Mononuclear cell (primary cell): Measurements from ENCODE around the gene MED25. TPM values are rescaled to one million over a fixed set of nuclear protein-coding genes. Genes with fewer than 3 reads are reported as not detected.

ENCODE experiments used
- H3K27me3 ChIP-seq: 2 replicates; pipeline ENCODE4 v1.6.0; 2011; ENCODE audit warnings: low read length, control low read depth; ENCODE audit not compliant: insufficient read depth
- H3K4me1 ChIP-seq: 2 replicates; pipeline ENCODE4 v1.5.1; 2011; ENCODE audit warnings: mild to moderate bottlenecking, low read length, control low read depth; ENCODE audit not compliant: insufficient read depth
- H3K4me3 ChIP-seq: 2 replicates; pipeline ENCODE4 v1.5.1; 2011; ENCODE audit warnings: mild to moderate bottlenecking, low read length, moderate library complexity
- H3K9me3 ChIP-seq: 2 replicates; pipeline ENCODE4 v1.5.1; 2011; ENCODE audit warnings: low read depth, mild to moderate bottlenecking, control low read depth, low read length
- total RNA-seq: library from RNA; depleted of rRNA; stranded (reverse); fragments of >200 nt; gene quantifications from one replicate; pipeline ENCODE4 v1.2.3, GENCODE V29; 2012

Gene MED25
- total RNA-seq, 1 donor = 15.1 TPM

GRCh38 chr19:49861107-49861506 is 43.0 kb downstream of the MED25 start:
- Histone ChIP-seq H3K27me3 (no peaks in the 10 kb centered on the region), H3K9me3 (no peaks in the 10 kb centered on the region), H3K4me3 (no peak overlapping the region), H3K4me1 (peaks cover 13% of the 10 kb centered on the region)

GRCh38 chr19:49861541-49862378 is 43.7 kb downstream of the MED25 start:
- Histone ChIP-seq H3K9me3 (no peaks in the 10 kb centered on the region), H3K27me3 (no peaks in the 10 kb centered on the region), H3K4me3 (no peak overlapping the region), H3K4me1 (peaks cover 19% of the 10 kb centered on the region)

- no peaks in the 10 kb centered on the region for H3K9me3 ChIP-seq
- H3K27me3 ChIP-seq = no peaks in the 10 kb centered on the region
- H3K4me3 ChIP-seq = no peak overlapping the region
- H3K4me1 ChIP-seq = peaks cover 23% of the 10 kb centered on the region
Observed at GRCh38 chr19:49862391-49863253, 44.5 kb downstream of the MED25 start.

DNA sequence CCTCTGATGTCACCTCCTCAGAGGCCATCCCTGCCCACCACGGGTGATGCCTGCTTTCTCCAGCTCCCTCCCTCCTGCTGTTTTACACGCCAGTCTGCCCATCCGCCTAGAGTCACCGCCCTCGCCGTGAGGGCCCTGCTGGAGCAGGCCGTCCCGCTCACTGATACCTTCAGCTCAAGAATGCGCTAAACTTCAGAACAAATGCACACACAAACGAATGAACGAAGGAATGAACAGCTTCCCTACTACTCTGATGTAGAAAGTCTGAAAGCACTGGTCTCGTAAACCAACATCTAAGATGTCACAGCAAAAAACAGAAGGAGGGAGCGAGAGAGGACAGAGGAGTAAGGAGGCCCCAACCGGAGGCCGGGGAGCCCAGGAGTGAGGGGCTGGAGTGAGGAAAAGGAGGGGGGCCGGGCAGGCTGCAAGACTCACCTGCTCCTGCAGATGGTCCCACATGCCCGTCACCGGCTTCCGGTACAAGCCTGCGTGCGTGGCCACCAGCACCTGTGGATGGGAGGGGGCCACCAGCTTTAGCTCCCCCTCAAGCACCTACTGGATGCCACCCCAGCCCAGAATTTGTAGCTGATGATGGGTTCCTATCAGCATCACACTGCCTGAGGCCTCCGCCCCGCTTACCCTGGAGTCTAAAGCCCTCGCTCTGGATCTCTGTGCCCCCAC is 45.3 kb downstream of the MED25 start:
- no peaks in the 10 kb centered on the region for H3K9me3 ChIP-seq
- peaks cover 29% of the 10 kb centered on the region for H3K4me1 ChIP-seq
- no peak overlapping the region for H3K4me3 ChIP-seq
- no peaks in the 10 kb centered on the region for H3K27me3 ChIP-seq

GRCh38 chr19:49863935-49864320 is 45.8 kb downstream of the MED25 start:
- no peak overlapping the region for H3K4me3 ChIP-seq
- H3K4me1 ChIP-seq = peaks cover 34% of the 10 kb centered on the region
- no peaks in the 10 kb centered on the region for H3K27me3 ChIP-seq
- H3K9me3 ChIP-seq = no peaks in the 10 kb centered on the region

GRCh38 chr19:49864890-49865289 is 46.8 kb downstream of the MED25 start:
- Histone ChIP-seq H3K27me3 (no peaks in the 10 kb centered on the region), H3K4me3 (no peak overlapping the region), H3K4me1 (peaks cover 39% of the 10 kb centered on the region), H3K9me3 (no peaks in the 10 kb centered on the region)

DNA sequence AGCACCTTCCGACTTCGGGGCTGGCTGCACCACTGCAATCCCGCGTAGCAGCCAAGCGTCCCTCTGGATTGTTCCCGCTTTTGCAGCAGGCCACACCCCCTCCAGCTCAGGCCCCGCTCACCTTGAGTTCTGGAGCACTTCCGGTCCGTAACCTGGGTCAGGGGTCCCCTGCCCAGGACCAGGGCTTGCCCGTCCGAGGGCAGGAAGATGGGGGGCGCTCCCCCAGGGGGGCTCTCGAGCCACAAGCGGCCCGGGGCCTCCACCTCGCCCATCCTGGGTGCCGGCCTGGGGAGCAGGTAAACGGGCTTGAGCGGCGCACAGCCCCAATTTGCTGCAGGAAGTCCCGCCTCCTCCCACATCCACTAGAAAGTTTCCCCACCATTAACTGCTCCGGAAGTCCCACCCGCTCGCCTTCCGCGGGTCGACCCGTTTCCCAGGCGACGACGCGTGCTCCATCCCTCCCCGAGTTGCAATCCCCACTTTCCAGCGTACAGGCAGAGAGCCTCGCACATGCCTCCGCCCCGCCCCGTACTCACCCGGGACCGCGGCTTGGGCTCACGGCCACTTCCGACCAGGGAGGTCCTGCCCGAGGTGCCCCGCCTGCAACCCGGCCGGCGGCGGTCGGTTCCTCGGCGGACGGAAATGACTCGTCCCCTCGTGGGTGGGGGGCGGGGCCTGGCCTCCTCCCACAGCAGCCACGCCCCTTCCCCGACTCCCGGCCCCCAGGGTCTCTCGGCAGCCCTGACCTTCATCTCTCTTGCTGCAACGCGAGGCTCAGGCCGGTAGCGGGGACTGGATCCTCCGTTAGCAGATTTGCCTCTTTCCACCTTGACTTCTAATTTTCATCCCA is 49.1 kb downstream of the MED25 start, which contains the start of gene PNKP:
TSS of gene PNKP (minus strand) at position 644 of the 850 bp plus-strand sequence. CDS start at position 272, 372 bp downstream.
- no peaks in the 10 kb centered on the region for H3K9me3 ChIP-seq
- peaks cover 50% of the 10 kb centered on the region for H3K4me1 ChIP-seq
- H3K4me3 ChIP-seq = peak within 1 kb of the TSS; percentile 67
- H3K27me3 ChIP-seq = no peaks in the 10 kb centered on the region

GRCh38 chr19:49869009-49869483 is 51.0 kb downstream of the MED25 start:
- H3K9me3 ChIP-seq = no peaks in the 10 kb centered on the region
- no peaks in the 10 kb centered on the region for H3K27me3 ChIP-seq
- H3K4me3 ChIP-seq = peak overlapping the region; percentile 30
- peaks cover 50% of the 10 kb centered on the region for H3K4me1 ChIP-seq

DNA sequence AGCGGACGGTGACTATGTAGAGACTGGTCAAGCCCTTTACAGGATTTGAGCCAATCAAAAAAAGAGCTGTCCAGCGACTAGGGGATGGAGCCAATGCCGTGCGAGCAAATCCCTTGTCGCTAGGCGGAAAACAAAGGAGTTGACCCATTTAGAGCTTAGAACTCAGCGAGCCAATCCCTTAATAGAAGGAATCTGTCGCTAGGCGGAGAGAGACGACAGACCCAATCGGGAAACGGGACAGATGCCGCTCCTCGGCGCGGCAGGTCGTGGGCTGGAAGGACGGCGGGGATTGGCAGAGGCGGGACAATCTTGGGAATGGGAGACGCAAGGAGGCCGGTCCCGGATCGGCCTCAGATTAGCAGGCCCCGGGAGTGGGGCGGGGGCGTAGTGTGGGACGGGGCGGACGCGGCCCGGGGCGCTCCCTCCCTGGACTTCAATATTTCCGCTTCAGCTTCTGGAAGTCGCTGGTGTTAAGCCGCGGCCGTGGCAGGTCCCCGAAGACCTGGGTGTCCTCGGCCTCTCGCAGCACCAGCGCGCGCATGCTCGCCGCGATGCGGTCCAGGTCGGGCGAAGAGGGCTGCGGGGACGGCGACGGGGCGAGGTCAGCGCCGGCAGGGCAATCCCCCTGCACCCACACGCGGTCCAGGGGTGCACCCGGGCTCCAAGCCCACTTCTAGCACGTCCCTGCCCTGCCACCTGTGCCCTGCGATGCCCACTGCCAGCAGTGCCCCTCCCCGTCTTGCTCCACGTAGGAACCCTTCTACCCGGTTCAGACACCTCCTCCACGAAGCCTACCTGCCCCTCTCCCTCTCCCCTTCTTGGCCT is 51.6 kb downstream of the MED25 start:
- Histone ChIP-seq H3K4me3 (peak overlapping the region; percentile 53), H3K27me3 (no peaks in the 10 kb centered on the region), H3K9me3 (no peaks in the 10 kb centered on the region), H3K4me1 (peaks cover 50% of the 10 kb centered on the region)

DNA sequence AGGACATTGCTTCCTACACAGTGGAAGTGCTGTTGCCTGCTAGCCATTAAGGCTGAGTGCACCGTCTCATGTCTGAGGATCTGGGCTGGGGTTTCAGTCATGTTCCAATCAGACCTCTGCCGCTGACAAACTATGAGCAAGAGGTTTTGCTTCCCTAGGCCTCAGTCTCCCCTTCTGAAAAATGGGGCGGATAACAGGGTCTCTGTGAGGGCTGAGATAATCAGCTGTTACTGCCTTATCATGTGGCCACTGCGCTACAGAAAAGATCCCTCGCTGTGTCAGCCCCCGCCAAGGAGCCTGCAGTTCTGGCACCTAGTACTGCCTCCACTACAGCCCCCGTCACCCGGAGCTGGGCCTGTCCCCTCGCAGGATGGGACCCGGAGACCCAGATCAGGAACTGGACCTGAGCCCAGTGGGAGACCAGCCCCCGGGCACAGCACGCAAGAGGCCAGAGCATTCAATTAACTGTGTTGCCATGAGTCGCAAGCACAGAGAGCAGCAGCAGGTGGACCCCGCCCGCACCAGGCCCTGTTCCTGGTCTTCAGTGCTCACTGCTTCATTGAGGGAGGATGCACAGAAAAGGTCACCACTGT is 52.3 kb downstream of the MED25 start:
- Histone ChIP-seq H3K9me3 (no peaks in the 10 kb centered on the region), H3K27me3 (no peaks in the 10 kb centered on the region), H3K4me3 (peak overlapping the region; percentile 53), H3K4me1 (peaks cover 48% of the 10 kb centered on the region)

- Histone ChIP-seq H3K4me3 (no peak overlapping the region), H3K4me1 (peaks cover 44% of the 10 kb centered on the region), H3K27me3 (no peaks in the 10 kb centered on the region), H3K9me3 (no peaks in the 10 kb centered on the region)
Observed at GRCh38 chr19:49871349-49871985, 53.4 kb downstream of the MED25 start.

GRCh38 chr19:49872245-49873128 is 54.4 kb downstream of the MED25 start:
- H3K27me3 ChIP-seq = no peaks in the 10 kb centered on the region
- no peaks in the 10 kb centered on the region for H3K9me3 ChIP-seq
- H3K4me1 ChIP-seq = peaks cover 39% of the 10 kb centered on the region
- no peak overlapping the region for H3K4me3 ChIP-seq
